Spinal cord (tissue), 10 donors: ENCODE data around the gene DARS1. TPM values are rescaled to one million over a fixed set of nuclear protein-coding genes. Genes with fewer than 3 reads are reported as not detected.
"Not testable (repeated sequence)": the region's sequence is repeated elsewhere in the genome, so short reads cannot be mapped to it uniquely, and the experiment has no call there.

ENCODE experiments used
- DNase-seq, 6 donors: peaks; one replicate each; pipeline versions ENCODE4 v3.0.0 to v3.0.0-alpha.2; 2013 to 2015; ENCODE audit warnings: low spot score in 6 of 6, low read depth in 4 of 6
- H3K27ac ChIP-seq: one replicate; pipeline ENCODE4 v1.5.1; 2013; ENCODE audit warnings: low read depth, low read length, control low read depth
- H3K27me3 ChIP-seq: one replicate; pipeline ENCODE4 v1.6.1; 2013; ENCODE audit warnings: low read length; ENCODE audit not compliant: control insufficient read depth, insufficient read depth
- H3K36me3 ChIP-seq: one replicate; pipeline ENCODE4 v1.6.1; 2013; ENCODE audit warnings: low read length; ENCODE audit not compliant: control insufficient read depth, insufficient read depth
- H3K4me1 ChIP-seq: one replicate; pipeline ENCODE4 v1.6.1; 2013; ENCODE audit warnings: low read length; ENCODE audit not compliant: control insufficient read depth, insufficient read depth
- H3K4me3 ChIP-seq: one replicate; pipeline ENCODE4 v1.5.1; 2013; ENCODE audit warnings: low read depth, low read length, control low read depth
- H3K9me3 ChIP-seq: one replicate; pipeline ENCODE4 v1.6.1; 2013; ENCODE audit warnings: low read length; ENCODE audit not compliant: control insufficient read depth, insufficient read depth
- WGBS: methylation state at CpG from one replicate; pipeline ENCODE4 v1.1.5; 2013; ENCODE audit warnings: missing lambda C conversion rate; ENCODE audit not compliant: insufficient coverage; 5-methylcytosine and 5-hydroxymethylcytosine counted together
- polyA plus RNA-seq, 2 donors: library from polyadenylated mRNA; unstranded; fragments of 120-200 nt; gene quantifications; one replicate each; pipeline ENCODE4 v1.2.1, GENCODE V29; 2013; ENCODE audit not compliant: insufficient read length in 2 of 2
- total RNA-seq, 2 donors: library from RNA; depleted of rRNA in 1 of 2; stranded (reverse); fragments of 120-200 nt in 1 of 2; fragments of >200 nt in 1 of 2; gene quantifications; one replicate each; pipeline versions ENCODE4 v1.2.3 to v1.2.4, GENCODE V29; 2013 to 2014
- donor health status: healthy.

The DARS1 gene
- total and polyA plus RNA-seq, 4 donors = 75.6 to 115 (median 95.5) TPM

GRCh38 chr2:135905679-135906078, 79.7 kb downstream of the DARS1 start:
- no peak overlapping the region for H3K27ac ChIP-seq
- H3K27me3 ChIP-seq = no peaks in the 10 kb centered on the region
- peaks cover 6% of the 10 kb centered on the region for H3K36me3 ChIP-seq
- no peak overlapping the region for H3K4me3 ChIP-seq
- no peak for DNase-seq
- peaks cover 3% of the 10 kb centered on the region for H3K4me1 ChIP-seq
- H3K9me3 ChIP-seq = no peaks in the 10 kb centered on the region

GRCh38 chr2:135904341-135904989, 81.0 kb downstream of the DARS1 start:
- no peak overlapping the region for H3K4me3 ChIP-seq
- no CpG with 5 or more reads among the region's 4 CpGs for WGBS
- peaks cover 6% of the 10 kb centered on the region for H3K36me3 ChIP-seq
- no peak overlapping the region for H3K27ac ChIP-seq
- H3K27me3 ChIP-seq = no peaks in the 10 kb centered on the region
- no peaks in the 10 kb centered on the region for H3K9me3 ChIP-seq
- DNase-seq = no peak
- H3K4me1 ChIP-seq = peaks cover 3% of the 10 kb centered on the region

- Histone ChIP-seq H3K4me3 (no peak overlapping the region), H3K36me3 (peaks cover 8% of the 10 kb centered on the region), H3K27me3 (no peaks in the 10 kb centered on the region), H3K9me3 (no peaks in the 10 kb centered on the region), H3K27ac (no peak overlapping the region), H3K4me1 (peaks cover 3% of the 10 kb centered on the region)
- WGBS = 72% methylated on average over 2 of the region's 3 CpGs
- DNase-seq = no peak
Observed at GRCh38 chr2:135903650-135904049, 81.8 kb downstream of the DARS1 start.

- Histone ChIP-seq H3K27me3 (no peaks in the 10 kb centered on the region), H3K4me1 (peaks cover 3% of the 10 kb centered on the region), H3K9me3 (no peaks in the 10 kb centered on the region), H3K36me3 (peaks cover 11% of the 10 kb centered on the region), H3K27ac (no peak overlapping the region), H3K4me3 (no peak overlapping the region)
- 78% methylated on average over 1 of the region's 4 CpGs for WGBS
- DNase-seq = peak in 1 of 6 donors; percentile 18
Observed at GRCh38 chr2:135899567-135899966, 85.9 kb downstream of the DARS1 start.

GRCh38 chr2:135898234-135898786, 87.1 kb downstream of the DARS1 start:
- WGBS = 95% methylated on average over 3 of the region's 3 CpGs

GRCh38 chr2:135894930-135895329, 90.5 kb downstream of the DARS1 start:
- Histone ChIP-seq H3K36me3 (peaks cover 5% of the 10 kb centered on the region), H3K9me3 (no peaks in the 10 kb centered on the region), H3K4me3 (no peak overlapping the region), H3K27me3 (no peaks in the 10 kb centered on the region), H3K27ac (no peak overlapping the region), H3K4me1 (no peaks in the 10 kb centered on the region)
- WGBS = no CpG with 5 or more reads among the region's 1 CpG
- DNase-seq = no peak

More at GRCh38 chr2:135898234-135898786, 87.1 kb downstream of the DARS1 start:
- Histone ChIP-seq H3K36me3 (peaks cover 6% of the 10 kb centered on the region), H3K4me1 (no peaks in the 10 kb centered on the region), H3K27ac (no peak overlapping the region), H3K27me3 (no peaks in the 10 kb centered on the region), H3K9me3 (no peaks in the 10 kb centered on the region), H3K4me3 (no peak overlapping the region)
- DNase-seq = no peak

- DNase-seq = no peak
- WGBS = 100% methylated on average over 1 of the region's 2 CpGs
- H3K27me3 ChIP-seq = no peaks in the 10 kb centered on the region
- no peak overlapping the region for H3K4me3 ChIP-seq
- peaks cover 3% of the 10 kb centered on the region for H3K36me3 ChIP-seq
- H3K4me1 ChIP-seq = no peaks in the 10 kb centered on the region
- H3K27ac ChIP-seq = no peak overlapping the region
- no peaks in the 10 kb centered on the region for H3K9me3 ChIP-seq
Observed at GRCh38 chr2:135893374-135893794, 92.0 kb downstream of the DARS1 start.

GRCh38 chr2:135890835-135891234, 94.6 kb downstream of the DARS1 start:
- H3K27me3 ChIP-seq = no peaks in the 10 kb centered on the region
- DNase-seq = no peak
- no peaks in the 10 kb centered on the region for H3K36me3 ChIP-seq
- no peaks in the 10 kb centered on the region for H3K4me1 ChIP-seq
- H3K27ac ChIP-seq = no peak overlapping the region
- no peaks in the 10 kb centered on the region for H3K9me3 ChIP-seq
- 36% methylated on average over 2 of the region's 6 CpGs for WGBS
- no peak overlapping the region for H3K4me3 ChIP-seq

- 93% methylated on average over 4 of the region's 4 CpGs for WGBS
- H3K27ac ChIP-seq = no peak overlapping the region
- no peak for DNase-seq
- H3K27me3 ChIP-seq = no peaks in the 10 kb centered on the region
- H3K36me3 ChIP-seq = no peaks in the 10 kb centered on the region
- H3K4me1 ChIP-seq = no peaks in the 10 kb centered on the region
- H3K4me3 ChIP-seq = no peak overlapping the region
- H3K9me3 ChIP-seq = no peaks in the 10 kb centered on the region
Observed at GRCh38 chr2:135890149-135890548, 95.3 kb downstream of the DARS1 start.

- H3K36me3 ChIP-seq, H3K27ac ChIP-seq, H3K9me3 ChIP-seq, H3K4me1 ChIP-seq, DNase-seq, H3K4me3 ChIP-seq, H3K27me3 ChIP-seq: not testable (repeated sequence)
- 86% methylated on average over 5 of the region's 5 CpGs for WGBS
Observed at GRCh38 chr2:135888587-135888986, 96.8 kb downstream of the DARS1 start.
